ENCODE results near the gene FYN. TPM values are rescaled to one million over a fixed set of nuclear protein-coding genes. Genes with fewer than 3 reads are reported as not detected.
"Not testable (repeated sequence)": the region's sequence is repeated elsewhere in the genome, so short reads cannot be mapped to it uniquely, and the experiment has no call there.

FYN gene
- total and polyA plus RNA-seq, 2 of the 8 experiments (the other 6 are each of a cell fraction or from before 2014, with no cell fraction given), result 46.8 to 97.2 TPM

GRCh38 chr6:111639266-111639665, 234.0 kb downstream of the FYN start (continued):
- TF ChIP-seq TEAD4 (IDR thresholded peaks at IDR 0.05; ENCODE audit: low read depth, low read length), result no peak
- TF ChIP-seq TBP (IDR thresholded peaks at IDR 0.05; ENCODE audit: low read depth, low read length), result no peak
- TF ChIP-seq MAX (IDR thresholded peaks at IDR 0.05), result no peak

- H4K20me1 ChIP-seq (replicated peaks in 1 of 2; ENCODE audit: control insufficient read depth in 1 of 2, insufficient read depth in 2 of 2, low read length in 2 of 2); H2AFZ ChIP-seq (ENCODE audit: low read length); H3K9ac ChIP-seq (replicated peaks in 1 of 4; ENCODE audit: extremely low read depth in 1 of 4, low read depth in 3 of 4, low read length in 3 of 4); H3K4me2 ChIP-seq (ENCODE audit: insufficient read depth in 1 of 2, low read depth in 2 of 2, low read length in 2 of 2); H3K56ac ChIP-seq (replicated peaks; ENCODE audit: insufficient read length, low read depth, low read length); H4K5ac ChIP-seq (ENCODE audit: insufficient read length, low read depth, low read length); H3K9me3 ChIP-seq (ENCODE audit: insufficient read depth in 2 of 2, low read depth in 1 of 2, low read length in 1 of 2); H3K79me1 ChIP-seq (ENCODE audit: low read depth, low read length); H4K8ac ChIP-seq (ENCODE audit: extremely low read depth, insufficient read depth, low read length); H3K4ac ChIP-seq (replicated peaks; ENCODE audit: insufficient read length, low read depth, low read length); H2BK5ac ChIP-seq (ENCODE audit: low read depth, low read length); H2BK20ac ChIP-seq (ENCODE audit: low read length); H2BK15ac ChIP-seq (ENCODE audit: low read length); H4K91ac ChIP-seq (replicated peaks; ENCODE audit: insufficient read length, low read length); H3K23ac ChIP-seq (ENCODE audit: insufficient read length); H3K18ac ChIP-seq (ENCODE audit: extremely low read depth, low read length); H3K4me3 ChIP-seq (ENCODE audit: extremely low read depth in 1 of 4, insufficient read depth in 2 of 4, low read depth in 3 of 4, low read length in 4 of 4); FAIRE-seq; H3K36me3 ChIP-seq (ENCODE audit: control insufficient read depth in 2 of 4, insufficient read depth in 4 of 4, low read length in 3 of 4); H3K79me2 ChIP-seq (ENCODE audit: control insufficient read depth in 1 of 2, insufficient read depth in 2 of 2, low read length in 2 of 2); H2BK12ac ChIP-seq (ENCODE audit: low read depth, low read length); H2BK120ac ChIP-seq (replicated peaks; ENCODE audit: low read depth, low read length); H2AK5ac ChIP-seq (ENCODE audit: low read depth, low read length); DNase-seq (ENCODE audit: low read depth in 1 of 2, low spot score in 2 of 2); H3K23me2 ChIP-seq (ENCODE audit: low read depth, low read length); H3K14ac ChIP-seq (ENCODE audit: insufficient read length); H3K27me3 ChIP-seq (replicated peaks in 1 of 4; ENCODE audit: control insufficient read depth in 3 of 4, extremely low read depth in 1 of 4, insufficient read depth in 3 of 4, low read length in 3 of 4); POLR2A ChIA-PET (ENCODE audit: partially characterized antibody); H3K27ac ChIP-seq (ENCODE audit: low read depth, low read length): not testable (repeated sequence)
- 100% methylated on average over 1 of the region's 1 CpG; no CpG with 5 or more reads in 1 of the 2 experiments for WGBS, 2 experiments (ENCODE audit: extremely low coverage in 1 of 2, insufficient coverage in 1 of 2, insufficient read length in 1 of 2, insufficient replicate concordance in 2 of 2, low coverage in 1 of 2, low lambda C conversion rate in 2 of 2, missing lambda C conversion rate in 1 of 2)
- peaks cover 7 to 17% (median 11%) of the 10 kb centered on the region in 4 experiments; a peak in 5 of 7 replicates for H3K4me1 ChIP-seq (replicated peaks in 1 of 4; ENCODE audit: control insufficient read depth in 3 of 4, insufficient read depth in 4 of 4, low read length in 3 of 4)
- CTCF ChIA-PET (ENCODE audit: partially characterized antibody), result interaction anchor here (0.6 kb wide), 1 partner anchor 191 kb away, joined by 4 read pairs; no protein-coding TSS in a partner anchor
Measured at GRCh38 chr6:111634981-111635380, 238.3 kb downstream of the FYN start.
